Activated CD4-positive, CD25-positive, alpha-beta regulatory T cell treated with anti-CD3 and anti-CD28 coated beads, Interleukin-2, amount 50 U/mL, for 16 hours (primary cell): ENCODE data around the gene AFG1L.
"Not testable (repeated sequence)": the region's sequence is repeated elsewhere in the genome, so short reads cannot be mapped to it uniquely, and the experiment has no call there.

Experiments
- DNase-seq: peaks from one replicate; pipeline ENCODE4 v3.0.0-alpha.2; 2020; ENCODE audit warnings: low read depth, low spot score

The AFG1L gene

DNA sequence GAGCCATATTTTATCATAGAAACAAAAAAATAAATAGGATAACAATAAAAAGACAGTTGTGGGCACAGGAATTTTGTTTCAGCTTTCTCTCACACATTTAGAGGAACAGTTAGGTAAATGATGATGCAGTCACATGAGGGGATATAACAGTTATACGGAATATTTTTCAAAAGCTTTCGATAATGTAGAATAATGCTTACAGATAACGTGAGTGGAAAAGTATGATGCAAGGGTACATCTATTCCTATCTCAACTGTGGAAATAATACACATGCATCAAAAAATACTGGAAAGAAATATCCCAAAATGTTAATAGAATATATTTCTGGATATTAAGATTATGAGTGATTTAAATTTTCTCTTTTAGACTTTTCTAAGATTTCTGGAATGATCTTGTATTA is 114.0 kb downstream of the AFG1L start:
- no peak for DNase-seq

DNA sequence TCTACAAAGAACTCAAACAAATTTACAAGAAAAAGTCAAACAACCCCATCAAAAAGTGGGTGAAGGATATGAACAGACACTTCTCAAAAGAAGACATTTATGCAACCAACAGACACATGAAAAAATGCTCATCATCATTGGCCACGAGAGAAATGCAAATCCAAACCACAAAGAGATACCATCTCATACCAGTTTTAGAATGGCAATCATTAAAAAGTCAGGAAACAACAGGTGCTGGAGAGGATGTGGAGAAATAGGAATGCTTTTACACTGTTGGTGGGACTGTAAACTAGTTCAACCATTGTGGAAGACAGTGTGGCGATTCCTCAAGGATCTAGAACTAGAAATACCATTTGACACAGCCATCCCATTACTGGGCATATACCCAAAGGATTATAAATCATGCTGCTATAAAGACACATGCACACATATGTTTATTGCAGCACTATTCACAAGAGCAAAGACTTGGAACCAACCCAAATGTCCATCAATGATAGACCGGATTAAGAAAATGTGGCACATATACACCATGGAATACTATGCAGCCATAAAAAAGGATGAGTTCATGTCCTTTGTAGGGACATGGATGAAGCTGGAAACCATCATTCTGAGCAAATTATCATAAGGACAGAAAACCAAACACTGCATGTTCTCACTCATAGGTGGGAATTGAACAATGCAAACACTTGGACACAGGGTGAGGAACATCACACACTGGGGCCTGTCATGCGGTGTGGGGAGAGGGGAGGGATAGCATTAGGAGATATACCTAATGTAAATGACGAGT is 121.4 kb downstream of the AFG1L start:
- not testable (repeated sequence) for DNase-seq

DNA sequence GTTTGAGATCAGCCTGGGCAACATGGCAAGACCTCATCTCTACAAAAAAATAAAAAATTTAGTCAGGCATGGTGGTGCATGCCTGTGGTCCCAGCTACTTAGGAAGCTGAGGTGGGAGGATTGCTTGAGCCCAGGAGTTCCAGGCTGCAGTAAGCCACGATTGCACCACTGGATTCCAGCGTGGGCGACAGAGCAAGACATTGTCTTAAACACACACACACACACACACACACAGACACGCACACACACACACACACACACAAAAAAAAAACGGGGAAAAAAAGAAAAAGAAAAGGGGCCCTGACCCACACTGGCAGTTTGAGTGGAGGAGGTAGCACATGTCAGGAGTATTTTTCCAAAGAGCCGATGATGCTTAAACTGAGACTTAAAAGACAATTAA is 122.2 kb downstream of the AFG1L start:
- DNase-seq = no peak

DNA sequence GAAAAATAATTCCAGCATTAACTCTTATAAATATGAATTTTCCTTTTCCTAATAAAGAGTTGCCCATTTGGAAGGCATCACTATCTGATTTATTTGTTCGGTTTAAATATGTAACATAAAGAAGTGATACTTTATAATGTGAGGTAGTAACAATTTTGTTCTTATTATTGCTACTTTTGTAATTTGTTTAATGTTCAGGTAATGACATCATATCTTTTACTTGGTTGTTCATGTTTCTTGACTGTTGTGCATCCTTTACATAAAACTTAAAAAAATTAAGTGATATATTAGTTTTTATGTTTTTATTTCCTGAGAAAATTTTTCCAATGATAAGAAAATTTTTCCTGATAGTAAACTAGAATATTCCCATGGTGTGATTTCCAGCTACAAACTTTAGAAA is 124.6 kb downstream of the AFG1L start:
- no peak for DNase-seq

DNA sequence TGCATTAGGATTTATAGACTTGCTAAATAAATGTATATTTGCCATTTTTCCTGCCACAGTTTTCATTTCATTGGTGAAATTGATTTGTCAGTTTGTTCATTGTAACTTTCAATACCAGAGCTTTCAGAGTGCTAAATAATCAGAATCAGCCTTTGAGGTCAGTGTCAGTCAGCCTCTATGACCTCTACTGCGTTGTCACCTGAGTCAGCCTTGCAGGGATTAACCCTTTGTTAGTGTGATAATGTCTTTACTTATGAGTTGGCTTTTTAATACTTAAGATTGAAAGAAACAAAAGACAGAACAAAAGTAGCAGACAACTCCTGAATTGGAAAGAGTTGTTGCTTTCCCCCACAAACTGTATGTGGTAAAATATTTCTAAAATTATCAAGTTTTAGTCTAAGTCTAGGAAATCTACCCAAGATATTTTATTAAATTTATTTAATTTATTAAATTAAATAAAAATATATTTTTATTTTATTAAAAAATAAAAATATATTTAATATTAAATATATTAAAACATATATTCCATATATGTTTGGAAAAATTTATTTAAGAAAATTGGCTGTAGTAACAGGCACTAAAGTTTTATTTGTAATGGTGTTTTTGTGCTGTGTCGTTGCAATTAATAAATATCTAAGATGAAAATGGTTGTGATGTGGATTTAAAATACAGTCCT is 125.2 kb downstream of the AFG1L start:
- no peak for DNase-seq

DNA sequence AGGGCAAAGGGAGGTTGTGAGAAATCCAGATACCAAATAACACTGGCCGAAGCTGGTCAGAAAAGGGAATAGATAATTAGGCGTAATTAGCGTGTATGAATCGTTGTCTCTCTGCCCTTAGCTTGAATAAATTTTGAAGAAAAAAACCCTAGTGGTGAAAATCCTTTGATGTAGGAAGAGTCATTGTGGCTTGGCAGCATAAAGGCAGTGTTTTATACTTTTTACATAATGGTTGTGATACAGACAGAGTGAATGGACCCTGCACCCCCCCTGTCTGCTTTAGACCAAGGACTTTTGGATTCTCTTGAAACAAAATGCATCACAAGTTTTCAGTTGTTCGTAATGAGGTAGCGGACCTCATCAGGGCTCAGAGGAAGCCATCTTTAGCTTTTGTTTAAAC is 126.5 kb downstream of the AFG1L start:
- no peak for DNase-seq

DNA sequence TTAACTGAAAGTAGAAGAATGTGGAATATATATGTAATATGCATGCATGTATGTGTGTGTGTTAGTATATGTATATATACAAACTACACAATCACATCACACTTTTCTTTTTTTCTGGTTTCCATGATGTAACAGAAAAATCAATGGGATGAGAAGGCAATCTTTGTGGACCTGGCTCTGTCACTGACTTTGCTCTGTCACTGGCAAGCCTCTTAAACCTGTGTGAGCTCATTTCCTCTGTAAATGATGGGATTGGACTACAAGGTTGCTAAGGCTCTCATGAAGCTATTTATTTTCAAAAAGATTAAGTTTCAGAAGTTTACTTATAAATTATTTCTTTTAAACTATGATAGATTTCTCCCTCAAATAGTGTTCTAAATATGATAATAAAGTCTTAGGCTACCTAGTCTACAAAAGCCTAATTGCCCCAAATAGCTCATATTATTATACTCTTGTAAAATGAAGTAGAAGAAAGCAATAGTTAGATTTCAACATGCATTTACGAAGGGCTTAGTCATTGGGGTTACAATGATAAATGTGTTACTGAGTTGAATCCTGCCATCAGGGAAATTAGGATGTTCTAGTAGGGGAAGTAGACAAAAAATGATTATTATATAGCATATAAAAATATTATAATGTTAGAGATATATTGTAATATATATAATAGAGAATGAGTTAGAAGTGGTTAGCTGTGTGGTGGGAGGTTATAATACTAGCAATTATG is 129.3 kb downstream of the AFG1L start:
- no peak for DNase-seq

DNA sequence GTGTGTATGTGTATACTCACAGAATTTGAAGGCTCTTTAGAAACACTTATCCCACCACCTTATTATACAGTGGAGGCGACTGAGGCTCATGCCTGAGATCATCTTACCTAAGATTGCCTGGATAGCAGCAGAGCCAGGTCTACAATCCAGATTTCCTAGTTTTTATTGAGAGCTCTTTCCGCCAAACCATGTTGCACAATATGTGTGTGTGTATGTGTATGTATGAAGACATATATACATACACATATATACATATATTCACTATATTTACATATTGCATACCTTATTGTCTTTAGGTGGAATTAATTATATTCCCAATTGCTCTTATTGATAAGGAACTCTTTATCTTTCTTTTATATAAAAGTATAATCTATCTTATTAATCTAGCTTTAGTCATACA is 130.6 kb downstream of the AFG1L start:
- no peak for DNase-seq

DNA sequence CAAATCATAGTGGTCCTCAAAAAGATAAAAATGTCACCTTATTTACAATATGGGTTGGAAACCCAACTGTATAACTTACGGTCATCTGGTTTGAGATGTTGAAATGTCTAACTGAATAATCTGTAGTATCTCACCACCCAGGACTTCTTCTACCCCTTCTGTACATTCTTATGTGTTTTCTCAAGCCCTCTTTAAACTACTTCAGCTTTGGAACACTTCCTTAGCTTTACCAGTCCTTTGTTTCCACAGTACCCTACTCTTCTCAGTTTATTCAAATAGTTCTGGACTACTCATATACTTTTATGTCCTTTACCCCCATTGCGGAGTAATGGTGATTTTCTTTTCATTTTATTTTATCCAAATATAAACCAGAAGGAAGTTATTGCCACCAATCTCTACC is 137.3 kb downstream of the AFG1L start:
- no peak for DNase-seq

DNA sequence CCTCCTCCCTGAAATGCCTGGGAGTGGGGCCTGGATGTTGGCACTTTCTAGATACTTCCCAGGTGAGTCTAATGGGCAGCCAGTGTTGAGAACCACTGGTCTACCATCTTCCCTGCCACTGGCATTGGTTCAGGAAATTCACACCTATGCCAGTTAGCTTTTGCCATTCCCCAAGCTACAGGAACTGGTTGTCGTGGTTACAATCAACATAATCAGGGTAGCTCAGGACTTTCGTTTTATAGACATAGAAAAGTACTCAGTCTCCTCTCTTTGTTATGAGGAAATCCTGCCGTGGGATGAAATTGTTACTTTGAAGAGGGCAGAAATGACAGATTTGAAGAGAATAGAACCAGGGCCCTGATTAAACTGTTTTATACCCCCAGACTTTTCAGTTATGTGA is 137.9 kb downstream of the AFG1L start:
- no peak for DNase-seq

DNA sequence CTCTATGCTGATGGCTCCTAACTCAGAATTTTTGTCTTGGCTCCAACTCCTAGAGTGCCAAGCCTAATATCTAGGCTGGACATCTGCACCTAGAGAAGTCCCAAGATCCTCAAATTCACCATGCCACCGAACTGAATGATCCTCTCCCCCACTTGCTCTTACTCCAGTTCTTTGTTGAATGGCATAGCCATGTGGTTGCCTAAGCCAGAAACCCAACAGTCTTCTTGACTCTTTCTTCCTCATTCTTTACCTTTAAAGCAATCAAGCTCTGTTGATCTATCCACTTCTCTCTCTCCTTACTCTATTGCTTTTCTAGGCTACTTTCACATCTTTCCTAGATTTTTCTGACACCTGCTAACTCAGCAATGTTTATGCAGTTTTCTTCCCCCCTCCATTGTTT is 139.4 kb downstream of the AFG1L start:
- DNase-seq = no peak

DNA sequence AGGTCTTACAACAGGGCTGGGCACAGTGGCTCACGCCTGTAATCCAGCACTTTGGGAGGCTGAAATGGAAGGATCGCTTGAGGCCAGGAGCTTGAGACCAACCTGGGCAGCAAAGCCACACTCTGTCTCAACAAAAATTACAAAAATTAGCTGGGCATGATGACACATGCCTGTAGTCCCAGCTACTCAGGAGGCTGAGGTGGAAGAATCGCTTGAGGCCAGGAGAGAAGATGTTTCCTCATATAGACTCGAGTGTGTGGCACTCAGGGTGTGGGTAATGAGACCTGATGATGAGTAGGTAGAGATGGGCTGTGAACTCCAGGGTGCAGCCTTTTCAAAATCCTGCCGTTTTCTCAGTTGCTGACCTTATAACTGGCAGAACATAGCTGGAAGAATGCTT is 140.5 kb downstream of the AFG1L start:
- no peak for DNase-seq

DNA sequence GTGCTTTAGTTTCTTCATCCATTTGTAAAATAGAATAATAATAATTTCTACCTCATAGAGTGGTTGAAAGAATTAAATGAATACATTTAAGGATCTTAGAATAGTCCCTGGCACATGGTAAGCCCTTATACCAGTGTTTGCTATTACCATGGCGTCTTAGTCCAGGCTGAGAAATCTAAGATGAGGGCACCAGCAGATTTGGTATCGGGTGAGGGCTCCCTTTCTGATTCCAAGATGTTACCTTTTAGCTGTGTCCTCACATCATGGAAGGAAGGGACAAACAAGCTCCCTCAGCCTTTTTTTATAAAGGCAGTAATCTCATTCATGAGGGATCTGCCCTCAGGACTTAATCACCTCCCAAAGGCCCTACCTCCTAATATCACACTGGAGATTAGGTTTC is 141.9 kb downstream of the AFG1L start:
- no peak for DNase-seq

DNA sequence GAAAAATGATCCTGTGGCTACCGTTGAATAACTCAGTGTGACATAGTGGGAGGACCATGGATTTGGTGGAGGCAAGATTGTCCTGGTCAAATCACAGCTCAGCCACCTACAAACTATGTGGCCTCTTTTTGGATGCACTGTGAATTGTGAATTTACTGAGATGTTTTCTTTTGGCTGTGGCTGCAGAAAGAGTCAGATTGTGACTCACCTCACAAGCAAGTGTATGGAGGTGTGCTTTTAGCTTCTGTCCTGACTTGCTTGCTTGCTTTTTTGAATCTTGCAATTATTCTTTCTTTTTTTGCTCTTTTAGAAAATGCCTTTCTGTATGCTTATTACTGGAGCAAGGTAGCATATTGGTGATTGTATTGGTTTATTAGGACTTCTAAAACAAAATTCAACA is 143.0 kb downstream of the AFG1L start:
- DNase-seq = no peak

DNA sequence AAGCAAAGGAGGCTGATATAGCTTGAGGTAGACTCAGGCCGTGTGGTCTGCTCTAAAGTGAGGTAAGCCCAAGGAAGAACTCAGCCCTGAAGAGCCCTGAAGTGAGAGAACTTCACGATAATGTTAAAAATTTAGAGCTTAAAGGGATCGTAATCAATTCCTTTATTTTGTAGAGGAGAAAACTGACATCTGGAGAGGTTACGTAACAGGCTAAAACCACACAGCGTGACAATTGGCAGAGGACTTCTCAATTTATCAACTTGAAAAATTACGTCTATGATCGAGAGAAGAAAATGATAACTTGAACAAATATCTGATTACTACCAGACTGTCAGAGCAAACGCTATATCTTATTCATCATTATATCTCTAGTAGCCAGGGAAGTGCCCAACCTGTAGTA is 144.1 kb downstream of the AFG1L start:
- DNase-seq = no peak

DNA sequence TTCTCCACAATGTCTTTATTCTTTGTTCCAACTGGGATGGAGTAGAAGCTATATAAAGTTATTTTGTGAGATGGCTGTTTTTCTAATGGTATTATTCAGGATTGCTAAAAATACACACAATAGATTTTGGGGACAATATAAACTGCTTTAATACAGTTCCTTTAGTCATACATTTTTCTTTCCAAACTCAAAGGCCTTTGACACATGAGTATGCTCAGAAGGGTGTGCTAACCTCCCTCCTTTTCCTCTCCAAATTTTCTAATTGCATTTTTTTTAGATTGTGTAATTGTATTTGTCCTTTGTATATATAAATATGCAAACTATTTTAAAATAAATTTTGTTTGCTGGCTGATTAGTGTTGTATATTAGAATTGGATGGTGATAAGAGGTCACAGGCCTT is 146.3 kb downstream of the AFG1L start:
- DNase-seq = no peak

DNA sequence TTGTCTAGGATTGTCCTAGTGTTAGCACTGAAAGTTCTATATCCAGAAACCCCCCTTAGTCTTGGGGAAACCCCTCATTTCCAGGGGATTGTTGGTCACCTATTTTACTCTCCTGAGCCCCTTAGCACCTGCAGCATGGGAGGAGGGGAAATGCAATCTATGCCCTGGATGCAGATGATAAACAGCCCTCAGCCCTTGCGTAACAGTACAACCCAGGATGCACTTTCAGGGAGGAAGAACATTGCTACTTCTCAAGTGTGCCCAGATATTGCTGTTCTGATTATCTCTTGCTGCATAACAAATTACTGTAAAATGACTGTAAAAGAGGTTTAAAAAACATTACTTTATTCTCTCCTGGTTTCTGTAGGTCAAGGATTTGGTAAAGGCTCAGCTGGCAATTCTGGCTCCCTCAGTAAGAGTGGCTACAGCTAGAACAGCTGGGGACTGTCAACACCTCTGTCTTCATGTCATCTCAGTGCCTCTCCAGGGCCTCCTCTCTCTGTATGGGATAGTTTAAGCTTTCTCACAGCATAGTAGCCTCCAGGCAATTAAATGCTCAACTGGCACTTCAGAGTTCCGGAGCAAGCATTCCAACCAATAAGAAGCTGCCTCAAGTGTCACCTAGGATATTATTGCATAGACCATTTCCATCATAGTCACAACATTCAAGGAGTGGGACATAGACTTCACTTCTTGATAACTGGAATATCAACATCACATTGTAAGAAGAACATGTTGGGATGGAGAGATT is 148.1 kb downstream of the AFG1L start:
- no peak for DNase-seq

DNA sequence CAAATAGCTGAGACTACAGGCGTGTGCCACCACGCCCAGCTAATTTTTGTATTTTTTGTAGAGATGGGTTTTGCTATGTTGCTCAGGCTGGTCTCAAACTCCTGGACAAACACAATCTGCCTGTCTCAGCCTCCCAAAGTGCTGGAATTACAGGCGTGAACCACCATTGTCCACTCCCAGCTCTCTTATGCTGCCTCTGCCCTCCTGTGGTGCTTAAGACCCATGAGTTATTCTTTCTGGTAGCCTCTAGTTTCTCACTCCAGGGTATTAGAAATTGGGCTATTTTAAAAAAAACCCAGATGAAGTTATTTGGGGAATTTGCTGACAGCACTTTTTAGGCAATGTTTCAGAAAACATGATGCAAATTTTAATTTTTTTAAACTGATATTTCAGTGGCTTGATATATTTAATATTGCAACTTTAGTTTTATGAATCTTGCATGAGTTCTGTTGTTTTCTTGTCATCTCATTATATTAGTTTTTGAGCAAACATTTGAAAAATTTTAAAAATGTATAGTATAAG is 151.8 kb downstream of the AFG1L start:
- no peak for DNase-seq

DNA sequence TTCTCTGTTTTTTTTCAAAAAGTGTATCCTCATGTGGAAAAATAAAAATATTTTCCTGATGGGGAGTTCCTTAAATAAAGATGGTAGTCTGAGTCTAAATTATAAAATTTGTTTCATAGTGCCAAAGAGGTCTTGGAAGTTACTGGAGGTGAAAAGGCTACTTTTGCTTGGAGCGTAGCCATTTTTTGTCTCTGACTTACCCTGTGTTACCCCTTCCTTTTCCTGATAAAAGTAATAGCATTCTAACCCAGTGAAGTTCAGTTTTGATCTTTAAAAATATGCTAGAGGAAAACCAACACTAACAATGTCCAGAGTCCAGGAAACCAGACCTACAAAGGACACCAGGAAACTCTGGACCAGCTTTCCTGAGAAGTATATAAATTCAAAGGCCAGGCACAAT is 153.6 kb downstream of the AFG1L start:
- DNase-seq = no peak

DNA sequence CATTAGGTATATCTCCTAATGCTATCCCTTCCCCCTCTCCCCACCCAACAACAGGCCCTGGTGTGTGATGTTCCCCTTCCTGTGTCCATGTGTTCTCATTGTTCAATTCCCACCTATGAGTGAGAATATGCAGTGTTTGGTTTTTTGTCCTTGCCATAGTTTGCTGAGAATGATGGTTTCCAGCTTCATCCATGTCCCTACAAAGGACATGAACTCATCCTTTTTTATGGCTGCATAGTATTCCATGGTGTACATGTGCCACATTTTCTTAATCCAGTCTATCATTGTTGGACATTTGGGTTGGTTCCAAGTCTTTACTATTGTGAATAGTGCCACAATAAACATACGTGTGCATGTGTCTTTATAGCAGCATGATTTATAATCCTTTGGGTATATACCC is 154.9 kb downstream of the AFG1L start:
- DNase-seq = not testable (repeated sequence)

DNA sequence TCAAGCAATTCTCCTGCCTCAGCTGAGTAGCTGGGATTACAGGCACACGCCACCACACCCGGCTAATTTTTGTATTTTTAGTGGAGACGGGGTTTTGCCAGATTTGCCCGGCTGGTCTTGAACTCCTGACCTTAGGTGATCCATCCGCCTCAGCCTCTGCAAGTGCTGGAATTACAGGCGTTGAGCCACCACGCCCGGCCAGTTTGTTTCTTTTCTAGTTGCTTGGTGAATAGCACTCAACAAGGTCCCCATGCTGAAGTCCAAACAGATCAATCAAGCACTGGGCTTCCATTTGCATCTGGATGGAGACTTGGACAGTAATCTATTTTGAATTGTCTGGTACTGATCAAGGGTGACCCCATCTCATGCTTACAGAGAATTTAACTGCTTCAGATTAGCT is 157.0 kb downstream of the AFG1L start:
- no peak for DNase-seq

DNA sequence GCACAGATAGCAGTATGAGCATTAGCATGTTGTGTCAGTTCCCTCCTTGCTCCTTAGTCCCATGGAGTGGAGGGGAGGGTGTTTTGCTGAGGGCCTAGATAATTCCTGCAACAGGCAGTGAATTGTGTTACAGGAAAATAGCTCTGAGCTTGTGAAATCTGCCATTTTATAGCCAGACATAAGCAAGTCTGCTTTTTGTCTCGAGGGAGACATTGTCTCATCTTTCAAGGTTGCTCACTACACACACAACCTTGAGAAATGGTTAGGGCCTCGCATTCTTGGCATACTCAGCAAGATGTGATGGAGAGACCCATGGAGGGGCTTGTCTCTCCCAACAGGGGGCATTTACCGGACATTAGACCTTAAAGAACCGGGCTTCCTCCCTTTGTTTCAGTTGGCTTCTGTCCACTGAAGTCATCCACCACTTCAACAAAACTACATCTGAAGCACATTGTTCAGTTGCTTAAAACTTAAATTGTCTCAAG is 157.9 kb downstream of the AFG1L start:
- DNase-seq = no peak
